ENCODE results near the gene TIMM50.

The TIMM50 gene

DNA sequence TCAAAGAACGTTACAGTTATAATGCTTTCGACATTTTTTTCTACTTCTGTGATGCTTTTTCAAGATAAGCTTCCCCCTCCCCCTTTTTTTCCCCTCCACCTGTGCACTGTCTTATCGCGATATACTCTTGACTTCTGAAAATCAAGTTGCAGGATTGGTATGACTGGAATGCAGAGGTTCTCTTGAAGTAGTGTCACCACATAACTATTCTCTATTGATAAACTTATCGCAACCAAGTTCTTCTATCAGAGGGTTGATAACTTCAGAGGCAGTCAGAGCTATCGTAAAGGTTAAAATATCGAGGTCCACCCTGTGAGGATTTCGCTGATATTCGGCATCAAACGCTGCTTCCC lies 58.5 kb downstream of the TIMM50 start:
- DNase-seq = no peak

DNA sequence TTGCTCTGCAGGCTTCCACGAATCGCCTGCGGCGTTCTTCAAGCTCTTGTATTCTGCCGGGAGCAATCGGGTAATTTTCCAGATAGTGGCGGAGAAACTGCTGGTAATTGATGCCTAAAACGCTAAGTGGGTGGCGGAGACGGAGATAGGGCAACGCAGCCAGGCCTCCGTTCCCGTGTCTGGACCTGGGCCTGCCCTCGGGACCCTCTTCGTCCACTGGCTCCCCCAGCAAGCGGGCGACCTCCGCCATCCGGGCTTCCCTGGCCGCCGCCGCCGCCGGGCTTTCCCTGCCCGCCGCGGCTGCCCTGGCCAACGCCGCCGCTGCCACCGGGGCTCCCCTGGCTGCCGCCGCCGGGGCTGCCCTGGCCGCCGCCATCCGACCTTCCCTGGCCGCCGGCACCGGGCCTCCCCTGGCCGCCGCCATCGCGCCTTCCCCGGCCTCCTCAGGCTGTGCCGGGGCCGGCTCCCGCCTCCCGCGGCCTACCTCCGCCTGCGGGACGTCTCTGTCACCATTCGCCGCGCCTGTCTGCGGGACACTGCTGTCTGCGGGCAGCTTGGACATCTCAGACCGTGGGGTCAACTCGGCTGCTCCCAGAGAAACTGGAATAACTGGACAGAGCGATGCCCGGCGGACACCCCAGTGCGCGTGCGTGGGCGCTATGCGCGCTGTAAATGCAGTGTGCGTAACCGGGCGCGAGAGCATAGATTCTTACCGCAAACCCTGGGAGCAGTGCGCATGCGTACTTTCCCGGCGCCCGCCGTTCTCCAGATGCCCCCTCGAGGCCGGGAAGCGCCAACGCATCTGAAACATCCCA lies 59.1 kb downstream of the TIMM50 start, which contains the start of gene EID2:
TSS of gene EID2 (minus strand) at position 644 of the 815 bp plus-strand sequence. CDS start at position 562, 82 bp downstream.
- peak; percentile 61 for DNase-seq

DNA sequence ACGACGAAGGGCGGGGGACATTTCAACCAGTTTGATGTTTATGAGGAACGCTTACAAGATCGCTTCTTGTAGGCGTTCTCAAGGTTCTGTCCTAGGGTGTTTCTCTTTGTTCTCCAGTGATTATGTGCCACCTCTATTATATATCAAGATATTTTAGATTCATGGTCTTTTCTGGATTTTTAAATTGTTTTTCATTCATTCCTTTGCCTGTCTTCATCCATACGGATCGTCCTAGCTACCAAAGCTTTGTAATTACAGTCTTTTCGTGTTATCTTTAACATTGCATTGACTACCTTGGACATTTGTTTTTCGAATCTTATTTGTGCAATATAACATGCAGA lies 59.7 kb downstream of the TIMM50 start:
- no peak for DNase-seq

All from KG1 (cell line).